ENCODE measurements around the gene DTNA. TPM values are rescaled to one million over a fixed set of nuclear protein-coding genes. Genes with fewer than 3 reads are reported as not detected.

Gene DTNA
- total and polyA plus RNA-seq, 2 of the 8 experiments (the other 6 are each of a cell fraction or from before 2014, with no cell fraction given) = 30.2 to 32.7 TPM

DNA sequence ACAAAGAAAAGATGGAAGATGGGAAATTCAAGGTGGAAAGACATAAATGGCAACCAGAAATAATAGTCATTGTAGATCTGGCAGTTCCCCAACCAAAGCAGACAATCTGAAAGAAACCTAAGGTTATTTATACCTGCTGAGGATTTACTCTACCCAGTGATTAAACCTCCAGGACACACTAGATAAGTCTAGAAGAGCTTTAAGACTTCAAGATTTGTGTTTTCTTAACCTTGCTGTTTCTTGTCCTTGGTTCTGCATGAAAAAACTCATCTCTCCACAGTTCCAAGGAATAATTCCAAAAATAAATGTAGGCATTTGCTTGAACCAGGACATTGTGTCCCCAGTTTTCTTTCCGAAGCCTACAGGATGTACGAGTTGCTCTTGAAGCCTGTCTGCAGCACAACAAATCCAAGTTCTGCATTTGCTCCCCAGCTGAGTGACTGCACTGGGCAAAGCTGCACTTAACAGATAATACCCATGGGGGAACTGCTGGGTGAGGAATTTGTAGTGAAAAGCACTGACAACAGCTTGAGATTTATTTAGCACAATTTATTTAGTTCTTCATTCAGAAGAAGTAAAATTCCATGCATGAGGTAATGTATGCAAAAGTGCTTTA is 19.8 kb downstream of the DTNA start:
- ChIA-PET CTCF (ENCODE audit: partially characterized antibody) (interaction anchor here (0.6 to 3.9 kb wide), 27 partner anchors 9 to 377 kb away, joined by 3 to 27 read pairs (median 4); partner anchors contain the start of gene DTNA), POLR2A (ENCODE audit: partially characterized antibody) (no interaction called here)
- no peak overlapping the region for H3K4ac ChIP-seq (replicated peaks; ENCODE audit: insufficient read length, low read depth, low read length)
- H2BK20ac ChIP-seq (ENCODE audit: low read length) = no peak overlapping the region
- H3K4me2 ChIP-seq (ENCODE audit: insufficient read depth in 1 of 2, low read depth in 2 of 2, low read length in 2 of 2) = no peak overlapping the region
- no peaks in the 10 kb centered on the region for H3K9me3 ChIP-seq (ENCODE audit: insufficient read depth in 2 of 2, low read depth in 1 of 2, low read length in 1 of 2)
- H2BK12ac ChIP-seq (ENCODE audit: low read depth, low read length) = no peak overlapping the region
- H4K8ac ChIP-seq (ENCODE audit: extremely low read depth, insufficient read depth, low read length) = no peak overlapping the region
- H2AK5ac ChIP-seq (ENCODE audit: low read depth, low read length) = no peak overlapping the region
- H3K23ac ChIP-seq (ENCODE audit: insufficient read length) = no peak overlapping the region
- H2BK120ac ChIP-seq (replicated peaks; ENCODE audit: low read depth, low read length) = no peak overlapping the region
- no peaks in the 10 kb centered on the region for H3K79me2 ChIP-seq (ENCODE audit: control insufficient read depth in 1 of 2, insufficient read depth in 2 of 2, low read length in 2 of 2)
- H3K9ac ChIP-seq (replicated peaks in 1 of 4; ENCODE audit: extremely low read depth in 1 of 4, low read depth in 3 of 4, low read length in 3 of 4) = no peak overlapping the region
- DNase-seq (ENCODE audit: low read depth in 1 of 2, low spot score in 2 of 2) (no peak), FAIRE-seq (peak; percentile 69)
- H3K23me2 ChIP-seq (ENCODE audit: low read depth, low read length) = no peaks in the 10 kb centered on the region
- no peak overlapping the region for H3K14ac ChIP-seq (ENCODE audit: insufficient read length)
- H3K4me3 ChIP-seq (ENCODE audit: extremely low read depth in 1 of 4, insufficient read depth in 2 of 4, low read depth in 3 of 4, low read length in 4 of 4) = no peak overlapping the region
- no peak overlapping the region for H3K27ac ChIP-seq (ENCODE audit: low read depth, low read length)
- H3K56ac ChIP-seq (replicated peaks; ENCODE audit: insufficient read length, low read depth, low read length) = no peak overlapping the region
- H4K20me1 ChIP-seq (replicated peaks in 1 of 2; ENCODE audit: control insufficient read depth in 1 of 2, insufficient read depth in 2 of 2, low read length in 2 of 2) = no peaks in the 10 kb centered on the region
- H3K36me3 ChIP-seq (ENCODE audit: control insufficient read depth in 2 of 4, insufficient read depth in 4 of 4, low read length in 3 of 4) = no peaks in the 10 kb centered on the region
- H3K4me1 ChIP-seq (replicated peaks in 1 of 4; ENCODE audit: control insufficient read depth in 3 of 4, insufficient read depth in 4 of 4, low read length in 3 of 4) = peaks cover 0 to 5% (median 1%) of the 10 kb centered on the region in 4 experiments; a peak in 3 of 7 replicates
- H3K79me1 ChIP-seq (ENCODE audit: low read depth, low read length) = no peaks in the 10 kb centered on the region
- H3K18ac ChIP-seq (ENCODE audit: extremely low read depth, low read length) = no peak overlapping the region
- no peaks in the 10 kb centered on the region for H3K27me3 ChIP-seq (replicated peaks in 1 of 4; ENCODE audit: control insufficient read depth in 3 of 4, extremely low read depth in 1 of 4, insufficient read depth in 3 of 4, low read length in 3 of 4)
- 0 out of 2 replicates have a peak overlapping the region, but pooled peaks have one; percentile 22 for H2AFZ ChIP-seq (ENCODE audit: low read length)
- H4K91ac ChIP-seq (replicated peaks; ENCODE audit: insufficient read length, low read length) = no peak overlapping the region
- 91% methylated on average over 2 of the region's 2 CpGs; no CpG with 5 or more reads in 1 of the 2 experiments for WGBS, 2 experiments (ENCODE audit: extremely low coverage in 1 of 2, insufficient coverage in 1 of 2, insufficient read length in 1 of 2, insufficient replicate concordance in 2 of 2, low coverage in 1 of 2, low lambda C conversion rate in 2 of 2, missing lambda C conversion rate in 1 of 2)
- no peak overlapping the region for H2BK15ac ChIP-seq (ENCODE audit: low read length)
- no peak overlapping the region for H4K5ac ChIP-seq (ENCODE audit: insufficient read length, low read depth, low read length)
- H2BK5ac ChIP-seq (ENCODE audit: low read depth, low read length) = no peak overlapping the region
- TF ChIP-seq PHF8 (conservative IDR thresholded peaks at IDR 0.05; ENCODE audit: low read depth, low read length) = no peak
- no peak for TF ChIP-seq RAD21 (IDR thresholded peaks at IDR 0.05 in 1 of 2, conservative IDR thresholded peaks at IDR 0.05 in 1 of 2; ENCODE audit: low read depth in 2 of 2, low read length in 2 of 2)
- TF ChIP-seq CREB1 (IDR thresholded peaks at IDR 0.05) = no peak
- no peak for TF ChIP-seq JUND (IDR thresholded peaks at IDR 0.05; ENCODE audit: low read length)
- no peak for TF ChIP-seq SIN3A (conservative IDR thresholded peaks at IDR 0.05 in 1 of 2, IDR thresholded peaks at IDR 0.05 in 1 of 2; ENCODE audit: low read depth in 1 of 2, low read length in 2 of 2)
- no peak for TF ChIP-seq SIRT6 (IDR thresholded peaks at IDR 0.05; ENCODE audit: low read length)
- no peak for TF ChIP-seq RFX5 (IDR thresholded peaks at IDR 0.05; ENCODE audit: borderline replicate concordance, low read depth, low read length)
- TF ChIP-seq CBX5 (IDR thresholded peaks at IDR 0.05; ENCODE audit: low read depth, low read length) = no peak
- TF ChIP-seq, protein P1, sequence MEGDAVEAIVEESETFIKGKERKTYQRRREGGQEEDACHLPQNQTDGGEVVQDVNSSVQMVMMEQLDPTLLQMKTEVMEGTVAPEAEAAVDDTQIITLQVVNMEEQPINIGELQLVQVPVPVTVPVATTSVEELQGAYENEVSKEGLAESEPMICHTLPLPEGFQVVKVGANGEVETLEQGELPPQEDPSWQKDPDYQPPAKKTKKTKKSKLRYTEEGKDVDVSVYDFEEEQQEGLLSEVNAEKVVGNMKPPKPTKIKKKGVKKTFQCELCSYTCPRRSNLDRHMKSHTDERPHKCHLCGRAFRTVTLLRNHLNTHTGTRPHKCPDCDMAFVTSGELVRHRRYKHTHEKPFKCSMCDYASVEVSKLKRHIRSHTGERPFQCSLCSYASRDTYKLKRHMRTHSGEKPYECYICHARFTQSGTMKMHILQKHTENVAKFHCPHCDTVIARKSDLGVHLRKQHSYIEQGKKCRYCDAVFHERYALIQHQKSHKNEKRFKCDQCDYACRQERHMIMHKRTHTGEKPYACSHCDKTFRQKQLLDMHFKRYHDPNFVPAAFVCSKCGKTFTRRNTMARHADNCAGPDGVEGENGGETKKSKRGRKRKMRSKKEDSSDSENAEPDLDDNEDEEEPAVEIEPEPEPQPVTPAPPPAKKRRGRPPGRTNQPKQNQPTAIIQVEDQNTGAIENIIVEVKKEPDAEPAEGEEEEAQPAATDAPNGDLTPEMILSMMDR (IDR thresholded peaks at IDR 0.05; ENCODE audit: control extremely low read depth in 1 of 3, insufficient read depth in 1 of 3, low read depth in 1 of 3, low read length in 3 of 3) = no peak
- TF ChIP-seq, protein P2, sequence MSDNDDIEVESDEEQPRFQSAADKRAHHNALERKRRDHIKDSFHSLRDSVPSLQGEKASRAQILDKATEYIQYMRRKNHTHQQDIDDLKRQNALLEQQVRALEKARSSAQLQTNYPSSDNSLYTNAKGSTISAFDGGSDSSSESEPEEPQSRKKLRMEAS (IDR thresholded peaks at IDR 0.05) = no peak
